HG03175 (cell line): ENCODE data around the gene PHF10.
A peak's percentile ranks its signal among the peaks of the same experiment; 100 is the strongest.
"Not testable (repeated sequence)": the region's sequence is repeated elsewhere in the genome, so short reads cannot be mapped to it uniquely, and the experiment has no call there.

Experiments used
- ATAC-seq: cut with Tn5 transposase; IDR thresholded peaks from one replicate; pipeline ENCODE4 v1.9.1; 2021; ENCODE audit warnings: mild to moderate bottlenecking, moderate library complexity; ENCODE audit not compliant: unreplicated experiment

The PHF10 gene

DNA sequence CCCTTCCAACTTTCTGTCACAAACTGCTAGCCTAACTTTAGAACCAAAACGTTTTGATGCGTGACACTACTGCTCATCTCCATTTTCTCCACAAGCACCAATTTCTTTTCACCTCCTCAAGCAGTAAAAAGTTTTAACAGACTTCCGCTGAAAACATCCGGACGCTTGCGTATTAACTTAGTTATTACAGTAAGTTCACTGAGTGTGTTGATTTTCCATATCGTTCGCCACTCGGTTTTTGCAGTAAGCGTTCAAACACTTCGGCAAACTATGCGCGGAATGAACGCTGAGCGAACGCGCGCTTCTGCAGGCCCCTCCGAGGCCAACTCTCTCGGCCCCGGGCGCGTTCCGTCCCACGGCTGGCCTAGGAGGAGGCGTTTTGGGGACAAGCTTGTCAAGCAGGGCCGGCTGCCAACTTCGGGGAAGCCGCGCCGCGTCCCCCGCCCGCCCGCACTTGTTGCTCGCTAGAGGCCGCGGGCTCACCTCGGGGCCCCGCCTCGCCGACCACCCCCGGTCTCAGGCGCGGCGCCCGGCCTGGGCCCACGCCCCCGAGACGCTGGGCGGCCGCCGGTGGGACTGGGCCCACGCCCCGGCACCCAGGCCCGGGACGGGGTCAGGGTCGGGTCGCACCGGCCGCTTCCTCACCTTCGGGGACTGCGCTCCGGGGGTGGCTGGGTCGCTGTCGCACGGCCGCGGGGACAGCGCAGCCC is 945 bp downstream of the PHF10 start:
- peak; percentile 38 for ATAC-seq

DNA sequence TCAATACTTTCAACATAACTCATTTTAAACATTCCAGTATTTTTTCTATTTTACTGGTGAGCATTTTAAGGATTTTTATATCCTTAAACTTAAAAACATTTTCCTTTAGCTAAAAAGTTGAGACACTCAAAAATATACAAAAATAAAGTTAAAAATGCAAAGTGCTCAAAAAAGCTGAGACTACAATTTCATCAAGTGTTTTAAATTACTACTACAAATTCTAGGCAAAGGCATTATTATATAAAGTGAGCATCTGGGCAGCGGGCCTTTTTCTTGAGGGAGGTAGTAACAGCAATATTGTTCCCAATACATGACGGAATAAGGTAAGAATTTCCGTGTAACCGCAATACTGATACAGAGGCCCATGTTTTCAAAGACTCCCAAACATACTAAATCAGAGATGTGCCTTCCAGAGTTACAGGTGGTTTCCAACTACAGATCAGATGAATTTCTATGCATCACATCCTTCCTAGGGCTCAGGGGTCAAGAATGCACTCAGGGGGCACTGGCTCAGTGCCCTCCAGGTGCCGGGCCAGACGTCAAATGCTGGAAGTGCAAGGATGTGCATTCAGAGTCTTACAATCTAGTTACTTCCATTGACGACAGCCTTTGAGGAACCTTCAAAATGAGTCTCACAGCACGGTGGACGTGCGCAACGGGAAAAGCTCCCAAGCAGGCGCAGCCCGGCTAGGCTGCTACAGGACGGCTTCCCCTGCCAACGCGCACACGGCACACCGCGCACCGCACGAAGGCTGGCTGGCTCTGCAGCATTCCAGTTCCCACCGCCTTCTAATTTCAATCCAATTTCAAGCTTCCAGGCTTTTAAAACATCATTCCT is 1.7 kb downstream of the PHF10 start:
- peak; percentile 18 for ATAC-seq

DNA sequence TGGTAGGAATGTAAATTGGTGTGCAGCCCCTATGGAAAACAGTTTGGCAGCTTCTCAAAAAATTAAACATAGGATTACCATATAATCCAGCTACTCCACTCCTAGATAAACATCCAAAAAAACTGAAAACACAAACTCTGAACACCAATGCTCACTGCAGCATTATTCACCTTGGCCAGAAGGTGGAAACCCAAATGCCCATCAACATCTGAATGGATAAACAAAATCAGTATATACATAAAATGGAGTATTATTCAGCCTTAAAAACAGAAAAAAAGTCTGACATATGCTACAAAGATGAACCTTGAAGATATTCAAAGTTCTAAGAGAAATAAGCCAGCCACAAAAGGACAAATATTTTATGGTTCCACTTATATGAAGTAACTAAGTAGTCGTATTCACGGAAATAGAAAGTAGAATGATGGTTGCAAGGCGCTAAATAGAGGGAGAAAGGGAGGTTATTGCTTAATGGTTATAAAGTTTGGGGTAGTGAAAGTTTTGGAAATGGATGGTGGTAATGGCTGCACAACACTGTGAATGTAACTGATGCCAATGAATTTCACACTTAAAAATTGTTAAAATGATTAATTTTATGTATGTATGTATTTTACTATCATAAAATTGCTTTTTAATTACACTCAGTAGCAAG is 4.0 kb downstream of the PHF10 start:
- no peak for ATAC-seq

DNA sequence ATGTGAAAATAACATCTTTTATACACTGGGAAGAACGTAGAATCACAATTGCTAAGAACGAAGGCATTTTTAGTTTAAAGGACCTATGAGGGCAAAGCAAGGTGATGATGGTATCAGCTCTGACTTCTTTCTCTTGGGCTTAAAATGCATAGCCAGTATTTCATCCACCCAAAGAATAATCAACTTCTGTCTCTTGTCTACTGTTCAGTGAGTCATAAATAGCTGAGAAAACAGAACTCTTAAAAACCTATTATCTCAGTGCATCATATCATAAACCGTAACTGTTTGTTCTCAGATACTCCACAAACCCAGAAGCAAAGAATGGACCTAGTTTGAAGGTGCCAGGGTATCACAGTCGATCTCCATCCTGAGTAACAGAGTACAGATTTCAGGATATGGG is 5.2 kb downstream of the PHF10 start:
- no peak for ATAC-seq

DNA sequence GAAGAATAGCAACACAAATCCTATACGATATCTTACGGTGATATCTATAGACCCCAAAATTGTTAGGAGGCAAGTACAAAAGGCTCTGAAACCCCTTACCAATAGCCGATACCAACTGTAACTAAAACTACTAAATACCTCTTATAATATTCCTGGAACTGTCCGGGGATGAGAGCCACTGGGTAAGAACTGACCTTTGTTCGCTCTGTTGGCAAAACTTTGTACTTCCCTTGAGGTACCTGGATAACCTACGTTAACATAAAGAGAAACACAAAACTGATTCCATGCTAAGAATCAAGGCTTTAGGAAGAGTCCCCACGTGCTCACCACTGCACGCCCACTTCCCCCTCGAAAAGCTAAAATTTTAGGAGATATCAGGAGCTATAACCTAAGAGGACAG is 9.7 kb downstream of the PHF10 start:
- no peak for ATAC-seq

DNA sequence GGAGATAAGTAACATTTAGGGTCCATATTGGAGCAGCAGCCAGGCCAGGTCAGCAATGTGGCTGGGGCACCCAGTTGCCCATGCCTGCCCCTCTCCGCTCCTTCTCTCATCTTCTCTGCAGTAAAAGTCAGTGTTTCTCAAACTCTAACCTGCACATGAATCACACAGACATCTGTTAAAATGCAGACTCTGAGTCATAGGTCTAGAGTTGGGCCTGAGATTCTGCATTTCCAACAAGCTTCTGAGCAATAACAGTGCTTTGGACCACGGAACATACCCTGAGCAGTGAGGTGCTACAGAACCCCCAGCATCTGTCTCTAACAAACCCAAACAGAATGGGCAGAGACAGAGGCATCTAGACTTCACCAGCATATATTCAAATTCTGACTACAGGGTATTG is 10.1 kb downstream of the PHF10 start:
- no peak for ATAC-seq

DNA sequence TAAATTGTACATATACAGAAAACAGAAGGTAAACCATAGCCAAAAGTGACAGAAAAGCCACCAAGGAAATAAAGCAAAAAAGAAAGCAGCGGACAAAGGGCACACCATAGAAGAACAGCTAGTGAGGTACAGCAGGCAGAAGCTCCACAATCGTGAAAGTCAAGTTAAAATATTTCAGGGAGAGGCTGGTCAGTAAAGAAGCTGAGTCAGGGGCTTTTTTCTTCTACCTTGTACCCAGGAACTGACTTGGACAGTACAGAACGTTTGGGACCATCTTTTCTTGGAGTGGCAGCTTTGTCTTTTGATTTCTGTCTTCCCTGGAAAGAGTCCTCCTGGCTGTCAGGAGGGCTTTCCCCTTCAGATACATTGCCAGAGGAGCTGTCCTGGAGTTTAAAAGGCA is 14.3 kb downstream of the PHF10 start:
- ATAC-seq = no peak

DNA sequence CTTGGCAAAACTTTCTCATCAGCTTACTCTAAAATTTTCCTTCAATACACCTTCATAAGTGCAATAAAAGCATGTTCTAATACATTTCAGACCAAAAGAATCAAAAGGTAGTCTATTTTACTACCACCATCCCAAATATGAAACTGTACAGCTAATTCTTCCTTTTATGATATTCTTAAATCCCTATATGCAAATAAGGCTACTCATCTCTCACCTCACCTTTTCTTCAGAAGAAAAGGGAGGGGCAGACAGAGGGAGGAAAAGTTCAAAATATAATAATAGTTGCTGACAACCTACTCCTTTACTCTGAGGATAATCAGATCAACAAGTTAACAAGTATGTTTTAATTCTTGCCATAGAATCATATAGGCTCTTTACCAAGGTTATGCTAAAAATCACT is 15.0 kb downstream of the PHF10 start:
- ATAC-seq = peak; percentile 56

DNA sequence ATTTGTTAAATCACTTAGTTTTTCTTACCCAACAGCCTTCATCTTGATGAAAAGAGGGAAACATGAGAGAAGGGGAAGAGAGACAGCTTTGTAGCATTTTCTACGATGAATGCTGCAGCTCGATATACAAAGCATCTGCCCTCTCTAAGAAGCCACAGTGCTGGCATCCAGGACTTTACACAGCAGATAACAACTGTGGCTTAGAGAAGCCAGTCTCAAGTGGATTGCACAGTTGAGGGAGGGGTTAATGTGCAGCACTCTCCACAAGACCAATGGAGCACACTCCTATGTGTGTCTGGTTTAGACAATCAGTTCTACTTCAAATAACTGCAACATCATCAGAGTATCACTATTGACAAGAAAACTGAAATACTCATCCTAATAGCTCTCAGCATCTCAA is 16.5 kb downstream of the PHF10 start:
- no peak for ATAC-seq

DNA sequence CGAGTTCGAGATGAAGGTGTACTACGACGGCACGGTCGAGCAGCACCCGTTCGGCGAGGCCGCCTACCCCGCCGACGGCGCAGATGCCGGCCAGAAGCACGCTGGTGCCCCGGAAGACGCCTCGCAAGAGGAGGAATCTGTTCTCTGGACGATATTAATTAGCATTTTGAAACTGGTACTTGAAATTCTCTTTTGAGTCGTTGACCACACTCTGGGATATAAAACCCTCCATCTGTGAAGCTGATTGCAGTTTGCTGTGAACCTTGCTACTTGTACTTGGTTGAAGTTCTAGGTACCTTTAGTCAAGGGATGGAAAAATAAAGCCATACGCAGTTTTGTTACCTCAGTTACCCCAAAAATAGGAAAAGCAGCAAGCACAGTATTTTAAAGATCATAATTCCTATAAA is 21.5 kb downstream of the PHF10 start:
- ATAC-seq = peak; percentile 17

DNA sequence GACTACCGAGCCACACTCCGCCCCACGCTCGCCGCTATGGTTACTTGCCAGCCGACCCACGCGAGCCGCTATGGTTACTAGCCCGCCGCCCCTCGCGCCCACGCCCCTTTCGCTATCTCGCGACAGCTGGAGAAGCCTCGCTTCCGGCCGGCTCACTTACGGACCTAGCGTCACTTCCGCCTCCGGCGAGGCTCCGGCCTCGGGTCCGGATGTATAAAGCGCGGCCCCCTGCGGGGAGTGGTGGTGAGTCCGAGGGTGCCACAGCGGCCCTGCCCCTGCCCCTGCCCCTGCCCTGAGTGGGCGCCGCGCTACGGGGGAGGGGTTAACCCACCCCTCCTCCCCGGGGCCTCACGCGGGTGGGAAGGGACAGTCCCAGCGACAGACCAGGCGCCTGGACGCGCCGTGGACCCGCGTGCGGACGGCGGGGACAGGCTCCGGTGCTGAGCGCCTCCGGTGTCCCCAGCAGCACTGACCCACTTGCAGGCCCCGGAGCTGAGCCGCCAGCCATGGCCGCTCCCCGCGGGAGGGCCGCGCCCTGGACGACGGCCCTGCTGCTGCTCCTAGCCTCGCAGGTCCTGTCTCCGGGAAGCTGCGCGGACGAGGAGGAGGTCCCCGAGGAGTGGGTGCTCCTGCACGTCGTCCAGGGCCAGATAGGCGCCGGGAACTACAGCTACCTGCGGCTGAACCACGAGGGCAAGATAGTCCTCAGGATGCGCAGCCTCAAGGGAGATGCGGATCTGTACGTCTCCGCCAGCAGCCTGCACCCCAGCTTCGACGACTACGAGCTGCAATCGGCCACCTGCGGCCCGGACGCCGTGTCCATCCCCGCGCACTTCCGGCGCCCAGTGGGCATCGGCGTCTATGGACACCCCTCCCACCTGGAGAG is 22.1 kb downstream of the PHF10 start, which contains the start of the genes C6orf120 and WDR27:
Gene C6orf120 (plus strand): TSS at position 173 of the 886 bp plus-strand sequence. CDS start 334 bp downstream, at position 507.
Gene WDR27 (minus strand): TSS at position 76 of the 886 bp plus-strand sequence. CDS start 13,024 bp downstream, outside the sequence.
- ATAC-seq = peak; percentile 95

DNA sequence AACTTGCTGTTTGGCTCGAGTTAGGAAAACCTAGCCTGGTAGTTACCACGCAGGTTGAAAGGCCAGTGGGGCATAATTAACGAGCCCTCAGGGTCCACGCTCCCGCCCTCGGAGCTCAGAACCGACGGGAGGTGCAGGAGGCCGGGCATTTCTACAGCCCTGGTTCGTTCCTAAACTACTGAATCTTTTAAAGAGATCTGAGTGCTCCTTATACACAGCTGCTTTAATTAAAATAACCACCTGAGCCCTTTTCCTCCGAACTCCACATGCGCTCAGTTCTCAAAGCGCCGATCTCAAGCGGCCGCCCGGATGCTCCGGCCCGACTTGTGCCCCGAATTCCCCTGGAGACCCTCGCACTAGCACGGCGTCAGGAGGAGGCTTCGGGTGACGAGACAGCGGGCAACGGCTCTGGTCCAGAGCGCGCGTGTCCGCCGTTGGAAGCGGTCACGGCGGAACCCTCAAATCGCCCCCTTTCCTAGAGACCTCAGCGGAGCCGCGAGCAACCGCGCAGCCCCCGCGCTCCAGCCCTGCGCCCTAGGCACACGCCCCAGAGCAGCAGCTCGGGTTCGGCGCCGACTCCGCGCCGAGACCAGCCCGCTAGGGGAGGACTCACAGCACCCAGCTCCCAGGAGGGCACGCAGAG is 22.9 kb downstream of the PHF10 start:
- peak; percentile 15 for ATAC-seq

DNA sequence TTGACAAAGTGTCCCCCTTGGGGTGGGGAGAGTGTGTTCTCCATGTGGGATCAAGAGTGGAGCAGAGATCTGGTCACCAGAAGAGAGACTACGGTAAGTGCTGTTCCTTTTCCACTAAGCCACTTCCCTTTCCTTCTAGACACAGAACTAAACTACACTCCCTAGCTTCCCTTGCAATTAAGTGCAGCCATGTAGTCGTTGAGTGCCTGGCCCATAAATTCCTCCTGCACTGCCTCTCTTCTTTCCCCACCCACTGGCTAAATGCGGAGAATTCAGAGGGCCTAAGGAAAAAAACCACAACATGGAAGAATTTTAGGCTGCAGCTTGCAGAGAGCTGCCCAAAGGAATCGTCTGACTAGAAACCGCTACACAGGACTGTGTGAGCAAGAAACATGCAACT is 24.0 kb downstream of the PHF10 start:
- ATAC-seq = no peak

DNA sequence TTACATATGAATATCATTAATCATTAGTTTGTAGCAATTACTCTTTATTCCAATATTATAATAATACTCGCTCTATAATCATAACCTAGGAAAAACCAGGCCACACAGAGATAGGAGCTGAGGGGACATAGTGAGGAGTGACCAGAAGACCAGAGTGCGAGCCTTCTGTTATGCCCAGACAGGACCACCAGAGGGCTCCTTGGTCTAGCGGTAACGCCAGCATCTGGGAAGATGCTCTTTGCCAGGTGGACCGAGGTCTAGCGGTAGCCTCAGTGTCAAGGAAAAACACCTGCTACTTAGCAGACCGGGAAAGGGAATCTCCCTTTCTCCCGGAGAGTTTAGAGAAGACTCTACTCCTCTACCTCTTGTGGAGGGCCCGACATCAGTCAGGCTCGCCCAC is 27.2 kb downstream of the PHF10 start:
- not testable (repeated sequence) for ATAC-seq

DNA sequence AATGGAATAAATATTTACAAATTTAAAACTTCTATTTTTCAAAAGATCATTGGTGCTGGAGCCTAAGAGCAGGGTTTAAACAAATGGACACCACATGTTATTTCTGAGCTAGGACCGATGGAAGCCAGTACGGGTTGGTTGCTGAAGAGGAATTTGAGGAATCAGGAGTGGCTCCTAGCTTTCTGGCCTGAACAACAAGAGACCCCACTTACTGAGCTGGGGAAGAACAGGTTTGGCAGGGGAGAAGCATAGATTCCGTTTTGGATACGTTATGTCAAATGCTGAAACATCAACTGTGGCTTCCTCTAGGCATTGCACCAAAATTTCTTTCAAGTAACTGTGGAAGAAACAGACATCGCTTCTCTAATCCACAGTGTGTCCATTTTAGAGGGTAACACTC is 29.2 kb downstream of the PHF10 start:
- no peak for ATAC-seq

DNA sequence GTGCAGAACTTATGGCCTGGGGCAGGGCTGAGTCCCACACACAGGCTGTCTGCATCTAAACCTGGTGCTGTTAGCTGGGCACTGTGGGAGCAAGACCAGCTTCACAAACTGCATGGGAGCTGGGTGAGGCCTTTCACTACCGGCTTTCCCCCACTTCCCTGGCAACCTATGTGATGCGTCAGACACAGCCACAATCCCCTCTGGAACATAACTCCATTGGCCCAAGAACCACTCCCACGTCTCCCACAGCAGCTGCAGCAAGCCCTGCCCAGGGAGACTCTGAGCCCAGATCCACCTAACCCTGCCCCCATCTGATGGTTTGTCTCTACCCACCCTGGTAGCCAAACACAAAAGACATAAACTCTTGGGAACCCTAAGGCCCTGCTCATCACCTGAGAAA is 31.8 kb downstream of the PHF10 start:
- no peak for ATAC-seq

DNA sequence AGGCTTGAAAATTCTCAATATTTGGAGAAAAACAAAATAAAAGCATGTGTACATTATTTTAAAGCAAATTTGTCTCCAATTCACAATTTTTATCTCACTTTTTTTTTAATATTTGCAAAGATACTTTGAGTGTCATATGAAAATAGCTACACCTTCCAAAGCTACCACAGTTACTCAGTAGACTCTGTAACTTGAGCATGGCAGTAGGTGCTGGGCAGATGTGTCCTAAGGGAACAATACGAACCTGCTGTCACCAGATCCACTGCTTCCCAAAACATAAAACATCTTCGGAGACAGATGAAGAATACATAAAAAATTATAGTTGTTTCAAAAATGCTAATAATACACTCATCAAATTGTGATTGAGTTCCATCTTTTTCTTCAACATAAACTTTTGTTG is 33.0 kb downstream of the PHF10 start:
- ATAC-seq = no peak

DNA sequence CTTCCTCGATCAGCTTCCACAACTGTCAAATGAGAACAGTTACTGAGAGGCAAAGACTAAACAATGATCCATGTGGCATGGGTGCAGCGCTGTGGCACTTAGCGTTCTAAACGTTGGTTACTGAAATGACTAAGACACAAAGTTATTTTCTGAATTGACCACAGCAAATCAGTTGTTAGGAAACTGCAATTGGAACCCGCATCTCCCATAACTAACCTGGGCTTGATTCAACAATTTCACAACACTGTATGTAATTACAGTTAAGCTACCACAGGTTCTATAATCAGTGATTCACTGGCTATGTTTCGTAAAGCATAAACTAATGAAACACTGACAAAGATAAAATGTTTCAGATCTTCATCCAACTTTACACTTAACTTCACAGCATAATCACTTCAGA is 35.0 kb downstream of the PHF10 start:
- no peak for ATAC-seq

DNA sequence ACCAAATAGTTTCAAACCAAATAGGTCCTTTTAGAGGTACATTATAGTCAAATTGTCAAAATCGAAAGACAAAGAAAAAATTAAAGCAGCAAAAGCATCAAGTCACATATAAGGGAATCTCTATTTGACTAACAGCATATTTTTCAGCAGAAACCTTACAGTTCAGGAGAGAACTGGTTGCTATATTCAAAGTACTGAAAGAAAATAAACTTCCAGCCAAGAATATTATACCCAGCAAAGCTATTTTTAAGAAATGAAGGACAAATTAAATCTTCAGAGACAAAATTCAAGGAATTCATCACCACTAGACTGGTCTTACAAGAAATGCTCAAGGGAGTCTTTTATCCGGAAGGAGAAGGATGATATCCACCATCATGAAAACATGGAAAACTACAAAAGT is 38.4 kb downstream of the PHF10 start:
- ATAC-seq = no peak

DNA sequence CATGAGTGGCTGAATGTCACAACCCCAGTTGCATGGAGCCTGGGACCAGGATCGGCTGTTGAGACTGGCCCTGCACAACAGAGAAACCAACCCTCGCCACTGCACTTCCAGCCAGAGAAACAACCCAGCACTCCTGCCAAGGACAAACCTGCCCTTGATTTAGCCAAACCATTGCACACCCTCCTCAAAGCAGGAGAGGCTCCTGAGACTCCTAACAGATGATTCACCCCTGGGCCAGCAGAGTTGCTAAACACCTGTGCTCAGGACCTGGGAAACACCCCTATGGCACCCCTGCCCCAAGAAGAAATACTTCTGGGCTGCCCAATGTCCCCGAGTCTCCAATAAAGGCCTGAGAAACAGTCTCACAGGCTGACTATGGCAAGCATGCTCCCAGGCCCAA is 40.2 kb downstream of the PHF10 start:
- no peak for ATAC-seq
